Measurements from ENCODE around the gene DNAJC15. TPM values are rescaled to one million over a fixed set of nuclear protein-coding genes. Genes with fewer than 3 reads are reported as not detected.

The DNAJC15 gene
- total RNA-seq, 1 experiment from 2014 or later, result 2.4 TPM

DNA sequence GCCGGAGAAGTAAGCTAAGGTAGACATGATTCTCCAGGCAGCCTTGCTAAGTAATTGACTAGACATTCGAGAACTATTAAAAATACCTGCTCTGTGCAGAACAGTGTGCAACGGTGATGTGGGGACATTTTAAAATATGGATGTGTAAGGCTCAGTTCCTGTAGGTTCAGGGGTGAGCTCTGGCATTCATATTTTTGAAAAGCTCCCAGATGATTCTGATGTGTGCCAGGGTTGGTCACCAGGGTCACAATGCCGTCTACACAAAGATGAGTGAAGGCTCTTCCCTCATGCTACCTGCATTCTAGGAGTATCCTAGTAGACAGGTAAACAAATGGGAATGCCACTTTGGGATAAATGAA is 30.6 kb upstream of the DNAJC15 start:
- BruUV-seq (replicated peaks), result no TSS peak
- Histone ChIP-seq H3K27me3 (replicated peaks; ENCODE audit: insufficient read depth, low read depth, low read length, poor library complexity) (no peaks in the 10 kb centered on the region), H3K4me3 (ENCODE audit: low read depth, low read length, poor library complexity, severe bottlenecking) (no peak overlapping the region), H3K9me3 (ENCODE audit: low read depth, low read length, poor library complexity, severe bottlenecking) (no peaks in the 10 kb centered on the region), H3K36me3 (ENCODE audit: insufficient read depth, low read length, poor library complexity, severe bottlenecking) (no peaks in the 10 kb centered on the region), H3K4me1 (ENCODE audit: insufficient read depth, low read length, poor library complexity, severe bottlenecking) (no peaks in the 10 kb centered on the region), H3K27ac (ENCODE audit: low read depth, low read length, poor library complexity, severe bottlenecking) (no peak overlapping the region)
- POLR2A ChIA-PET (ENCODE audit: low non-redundant PET), result no interaction called here
- intact Hi-C loops (cut with micrococcal nuclease; ENCODE audit: unreplicated experiment), result no loop called here
- TF ChIP-seq, protein P1, sequence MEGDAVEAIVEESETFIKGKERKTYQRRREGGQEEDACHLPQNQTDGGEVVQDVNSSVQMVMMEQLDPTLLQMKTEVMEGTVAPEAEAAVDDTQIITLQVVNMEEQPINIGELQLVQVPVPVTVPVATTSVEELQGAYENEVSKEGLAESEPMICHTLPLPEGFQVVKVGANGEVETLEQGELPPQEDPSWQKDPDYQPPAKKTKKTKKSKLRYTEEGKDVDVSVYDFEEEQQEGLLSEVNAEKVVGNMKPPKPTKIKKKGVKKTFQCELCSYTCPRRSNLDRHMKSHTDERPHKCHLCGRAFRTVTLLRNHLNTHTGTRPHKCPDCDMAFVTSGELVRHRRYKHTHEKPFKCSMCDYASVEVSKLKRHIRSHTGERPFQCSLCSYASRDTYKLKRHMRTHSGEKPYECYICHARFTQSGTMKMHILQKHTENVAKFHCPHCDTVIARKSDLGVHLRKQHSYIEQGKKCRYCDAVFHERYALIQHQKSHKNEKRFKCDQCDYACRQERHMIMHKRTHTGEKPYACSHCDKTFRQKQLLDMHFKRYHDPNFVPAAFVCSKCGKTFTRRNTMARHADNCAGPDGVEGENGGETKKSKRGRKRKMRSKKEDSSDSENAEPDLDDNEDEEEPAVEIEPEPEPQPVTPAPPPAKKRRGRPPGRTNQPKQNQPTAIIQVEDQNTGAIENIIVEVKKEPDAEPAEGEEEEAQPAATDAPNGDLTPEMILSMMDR (conservative IDR thresholded peaks at IDR 0.05; ENCODE audit: low read depth, low read length), result no peak
- no peak for TF ChIP-seq EZH2 (IDR thresholded peaks at IDR 0.05; ENCODE audit: borderline replicate concordance, low read depth, low read length, poor library complexity, severe bottlenecking)
- CTCF ChIA-PET, result no interaction called here
- no peak for DNase-seq (ENCODE audit: low spot score)

DNA sequence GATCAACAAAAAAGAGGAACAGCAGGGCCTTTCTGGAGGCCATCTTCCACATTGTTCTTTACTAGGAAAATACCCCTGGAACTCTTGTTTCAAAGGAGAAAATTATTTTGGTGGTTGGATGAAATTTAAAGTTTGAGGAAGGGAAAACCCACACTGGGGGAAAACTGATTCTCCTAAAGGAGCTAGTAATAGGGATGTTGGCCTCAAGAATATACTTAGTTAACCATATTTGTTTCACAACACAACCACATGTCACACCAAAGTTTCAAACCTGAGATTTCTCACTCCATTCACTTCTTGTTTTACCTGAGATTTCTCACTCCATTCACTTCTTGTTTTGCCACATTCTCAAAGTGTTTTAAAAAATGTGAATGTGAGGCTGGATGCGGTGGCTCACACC is 28.5 kb upstream of the DNAJC15 start:
- H3K4me3 ChIP-seq (ENCODE audit: low read depth, low read length, poor library complexity, severe bottlenecking), result no peak overlapping the region
- BruUV-seq (replicated peaks), result no TSS peak
- no peaks in the 10 kb centered on the region for H3K4me1 ChIP-seq (ENCODE audit: insufficient read depth, low read length, poor library complexity, severe bottlenecking)
- CTCF ChIA-PET, result no interaction called here
- TF ChIP-seq, protein P1 (conservative IDR thresholded peaks at IDR 0.05; ENCODE audit: low read depth, low read length), result no peak
- TF ChIP-seq EZH2 (IDR thresholded peaks at IDR 0.05; ENCODE audit: borderline replicate concordance, low read depth, low read length, poor library complexity, severe bottlenecking), result no peak
- POLR2A ChIA-PET (ENCODE audit: low non-redundant PET), result no interaction called here
- H3K27me3 ChIP-seq (replicated peaks; ENCODE audit: insufficient read depth, low read depth, low read length, poor library complexity), result no peaks in the 10 kb centered on the region
- H3K36me3 ChIP-seq (ENCODE audit: insufficient read depth, low read length, poor library complexity, severe bottlenecking), result no peaks in the 10 kb centered on the region
- H3K27ac ChIP-seq (ENCODE audit: low read depth, low read length, poor library complexity, severe bottlenecking), result no peak overlapping the region
- intact Hi-C loops (cut with micrococcal nuclease; ENCODE audit: unreplicated experiment), result no loop called here
- DNase-seq (ENCODE audit: low spot score), result no peak
- H3K9me3 ChIP-seq (ENCODE audit: low read depth, low read length, poor library complexity, severe bottlenecking), result no peaks in the 10 kb centered on the region

DNA sequence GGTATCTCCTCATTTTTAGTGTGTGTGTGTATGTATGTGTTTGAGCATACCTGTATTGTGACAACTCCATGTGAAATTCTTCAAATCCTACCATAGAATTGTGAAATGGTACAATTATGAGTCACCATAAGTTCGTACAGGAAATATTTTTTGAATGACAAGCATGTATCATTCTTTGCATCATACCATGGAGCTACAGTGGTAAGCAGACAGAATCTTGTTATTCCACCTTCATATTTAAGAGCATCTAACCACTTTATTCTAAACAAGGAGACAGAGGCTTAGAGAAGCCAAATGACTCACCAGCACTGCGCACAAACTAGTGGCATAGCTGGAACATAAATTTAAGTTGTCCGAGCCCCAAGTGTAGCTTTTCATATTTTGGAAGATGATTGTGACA is 26.8 kb upstream of the DNAJC15 start:
- POLR2A ChIA-PET (ENCODE audit: low non-redundant PET), result no interaction called here
- no peak overlapping the region for H3K27ac ChIP-seq (ENCODE audit: low read depth, low read length, poor library complexity, severe bottlenecking)
- H3K4me3 ChIP-seq (ENCODE audit: low read depth, low read length, poor library complexity, severe bottlenecking), result no peak overlapping the region
- no peaks in the 10 kb centered on the region for H3K4me1 ChIP-seq (ENCODE audit: insufficient read depth, low read length, poor library complexity, severe bottlenecking)
- no peak for TF ChIP-seq EZH2 (IDR thresholded peaks at IDR 0.05; ENCODE audit: borderline replicate concordance, low read depth, low read length, poor library complexity, severe bottlenecking)
- TF ChIP-seq, protein P1 (conservative IDR thresholded peaks at IDR 0.05; ENCODE audit: low read depth, low read length), result no peak
- no TSS peak for BruUV-seq (replicated peaks)
- intact Hi-C loops (cut with micrococcal nuclease; ENCODE audit: unreplicated experiment), result no loop called here
- no peaks in the 10 kb centered on the region for H3K9me3 ChIP-seq (ENCODE audit: low read depth, low read length, poor library complexity, severe bottlenecking)
- DNase-seq (ENCODE audit: low spot score), result no peak
- H3K36me3 ChIP-seq (ENCODE audit: insufficient read depth, low read length, poor library complexity, severe bottlenecking), result no peaks in the 10 kb centered on the region
- CTCF ChIA-PET, result no interaction called here
- H3K27me3 ChIP-seq (replicated peaks; ENCODE audit: insufficient read depth, low read depth, low read length, poor library complexity), result no peaks in the 10 kb centered on the region

All from A673 (cell line).